HCT116 (cell line): ENCODE measurements around the gene DPP6. TPM values are rescaled to one million over a fixed set of nuclear protein-coding genes. Genes with fewer than 3 reads are reported as not detected.
"Not testable (repeated sequence)": the region's sequence is repeated elsewhere in the genome, so short reads cannot be mapped to it uniquely, and the experiment has no call there.

Experiments
- ATAC-seq: fragments of 200-7000 bp; cut with Tn5 transposase; 2 replicates; pipeline ENCODE4 v1.9.1; 2020; ENCODE audit warnings: mild to moderate bottlenecking, moderate library complexity
- BruUV-seq: library from RNA; stranded (reverse); fragments of 400-500 nt; replicated peaks from 2 replicates; lab custom pipeline; 2021; lab: Mats Ljungman, UMichigan
- CTCF ChIA-PET: fragments of 300-600 bp; sonication (Branson Sonifier 250); formaldehyde crosslinking; loops from one replicate; lab custom pipeline; 2021; ENCODE audit warnings: antibody characterized with exemption; lab: Charles Lee
- POLR2A ChIA-PET: fragments of 300-600, 350-600 bp; sonication (Branson Sonifier 250); formaldehyde crosslinking; loops from one replicate; lab custom pipeline; 2021; ENCODE audit warnings: antibody characterized with exemption; lab: Charles Lee
- RAD21 ChIA-PET, 2 experiments: fragments of 300-600 bp; sonication (Branson Sonifier 250); formaldehyde crosslinking; loops; one replicate each; lab custom pipeline; 2023; ENCODE audit warnings: low total read pairs in 2 of 2; ENCODE audit not compliant: uncharacterized antibody in 2 of 2, unreplicated experiment in 2 of 2, low non-redundant PET in 1 of 2; lab: Charles Lee
- DNase-seq: peaks from one replicate; pipeline ENCODE4 v3.0.0-alpha.2; 2010; ENCODE audit warnings: low read depth, low spot score
- H2AFZ ChIP-seq: fragments of 200-600 bp; shearing (Covaris generic), sonication (generic); 2 replicates; pipeline ENCODE4 v1.6.1; 2017; ENCODE audit warnings: low read depth, mixed run types, mixed read lengths, antibody characterized with exemption, low read length; ENCODE audit not compliant: poor library complexity, severe bottlenecking
- H3K27ac ChIP-seq: 2 replicates; pipeline ENCODE4 v1.5.1; 2012; ENCODE audit warnings: low read depth, low read length
- H3K27me3 ChIP-seq: fragments of 200-600 bp; sonication (generic); 2 replicates; pipeline ENCODE4 v1.6.1; 2016; ENCODE audit warnings: mixed run types, low read length, mixed read lengths; ENCODE audit not compliant: insufficient read depth
- H3K36me3 ChIP-seq, 2 experiments: fragments of 200-500 bp in 1 of 2; fragments of 200-600 bp in 1 of 2; sonication (Bioruptor generic) in 1 of 2; sonication (generic) in 1 of 2; 2 replicates each; pipeline versions ENCODE4 v1.5.1 to v1.6.1; 2014 to 2016; ENCODE audit warnings: low read length in 2 of 2, inconsistent platforms in 1 of 2, mixed read lengths in 1 of 2, mixed run types in 1 of 2; ENCODE audit not compliant: insufficient read depth in 2 of 2, control insufficient read depth in 1 of 2
- H3K4me1 ChIP-seq, 2 experiments: fragments of 200-600 bp in 1 of 2; sonication (generic) in 1 of 2; 2 replicates each; pipeline versions ENCODE4 v1.5.1 to v1.6.1; 2012 to 2017; ENCODE audit warnings: low read length in 2 of 2, inconsistent platforms in 1 of 2, mild to moderate bottlenecking in 1 of 2, mixed read lengths in 1 of 2, mixed run types in 1 of 2, moderate library complexity in 1 of 2; ENCODE audit not compliant: insufficient read depth in 2 of 2, control insufficient read depth in 1 of 2
- H3K4me2 ChIP-seq: fragments of 200-600 bp; sonication (generic); 2 replicates; pipeline ENCODE4 v1.6.1; 2017; ENCODE audit warnings: mixed run types, low read length, mixed read lengths
- H3K4me3 ChIP-seq, 2 experiments: fragments of 200-600 bp in 1 of 2; sonication (generic) in 1 of 2; replicated peaks in 1 of 2; 2 replicates each; pipeline ENCODE4 v1.5.1; 2011 to 2016; ENCODE audit warnings: low read length in 2 of 2, control low read depth in 1 of 2, low read depth in 1 of 2, mild to moderate bottlenecking in 1 of 2, mixed read lengths in 1 of 2, mixed run types in 1 of 2
- H3K79me2 ChIP-seq: fragments of 200-600 bp; sonication (generic); 2 replicates; pipeline ENCODE4 v1.6.1; 2017; ENCODE audit warnings: mild to moderate bottlenecking, mixed run types, low read length, moderate library complexity, mixed read lengths; ENCODE audit not compliant: insufficient read depth
- H3K9ac ChIP-seq: fragments of 200-600 bp; sonication (generic); 2 replicates; pipeline ENCODE4 v1.6.1; 2016; ENCODE audit warnings: low read length, mixed read lengths
- H3K9me2 ChIP-seq: fragments of 200-600 bp; sonication (generic), shearing (Covaris generic); 2 replicates; pipeline ENCODE4 v1.6.1; 2017; ENCODE audit warnings: mixed run types, mild to moderate bottlenecking, moderate library complexity; ENCODE audit not compliant: insufficient read depth
- H3K9me3 ChIP-seq, 2 experiments: fragments of 200-500 bp in 1 of 2; fragments of 200-600 bp in 1 of 2; sonication (Bioruptor generic) in 1 of 2; sonication (generic) in 1 of 2; 2 replicates each; pipeline ENCODE4 v1.6.1; 2014 to 2017; ENCODE audit warnings: low read length in 2 of 2, mixed read lengths in 2 of 2, inconsistent platforms in 1 of 2, low read depth in 1 of 2, mild to moderate bottlenecking in 1 of 2, mixed run types in 1 of 2, moderate library complexity in 1 of 2; ENCODE audit not compliant: control insufficient read depth in 1 of 2, insufficient read depth in 1 of 2
- H4K20me1 ChIP-seq: fragments of 200-600 bp; sonication (generic), shearing (Covaris generic); 2 replicates; pipeline ENCODE4 v1.6.1; 2017; ENCODE audit warnings: mixed run types, mild to moderate bottlenecking, moderate library complexity; ENCODE audit not compliant: insufficient read depth
- intact Hi-C: fragments of 100-400 bp; cut with micrococcal nuclease; formaldehyde crosslinking; loops from 2 replicates; pipeline ENCODE4 v1.10.0; 2022
- total RNA-seq: library from RNA; stranded (reverse); gene quantifications from one replicate; pipeline ENCODE4 v1.2.1, GENCODE V29; 2021; ENCODE audit not compliant: unreplicated experiment

Gene DPP6
- total RNA-seq, 1 experiment from 2014 or later, result not detected

- H3K27ac ChIP-seq, H3K4me2 ChIP-seq, CTCF ChIA-PET, H3K9me3 ChIP-seq, H3K4me1 ChIP-seq, H2AFZ ChIP-seq, H3K4me3 ChIP-seq, DNase-seq, H3K27me3 ChIP-seq, H3K36me3 ChIP-seq, BruUV-seq, H3K9me2 ChIP-seq, H3K9ac ChIP-seq, intact Hi-C loops, H4K20me1 ChIP-seq, ATAC-seq, RAD21 ChIA-PET, POLR2A ChIA-PET, H3K79me2 ChIP-seq: not testable (repeated sequence)
These were observed 1.5 kb downstream of the DPP6 start for GRCh38 chr7:154053466-154054312.

- H3K4me2 ChIP-seq, intact Hi-C loops, DNase-seq, H3K79me2 ChIP-seq, BruUV-seq, H2AFZ ChIP-seq, H3K9me2 ChIP-seq, H4K20me1 ChIP-seq, POLR2A ChIA-PET, CTCF ChIA-PET, H3K9ac ChIP-seq, H3K4me1 ChIP-seq, H3K9me3 ChIP-seq, ATAC-seq, H3K27ac ChIP-seq, H3K27me3 ChIP-seq, H3K4me3 ChIP-seq, H3K36me3 ChIP-seq, RAD21 ChIA-PET: not testable (repeated sequence)
These were observed 2.5 kb downstream of the DPP6 start for GRCh38 chr7:154054664-154055063.
